NCI-H446 (cell line): ENCODE data around the gene ZC3H13.
"Not testable (repeated sequence)": the region's sequence is repeated elsewhere in the genome, so short reads cannot be mapped to it uniquely, and the experiment has no call there.

Experiments
- DNase-seq, 2 experiments: peaks; one replicate each; lab custom pipeline; 2025; lab: John Stamatoyannopoulos, UW

ZC3H13 gene

DNA sequence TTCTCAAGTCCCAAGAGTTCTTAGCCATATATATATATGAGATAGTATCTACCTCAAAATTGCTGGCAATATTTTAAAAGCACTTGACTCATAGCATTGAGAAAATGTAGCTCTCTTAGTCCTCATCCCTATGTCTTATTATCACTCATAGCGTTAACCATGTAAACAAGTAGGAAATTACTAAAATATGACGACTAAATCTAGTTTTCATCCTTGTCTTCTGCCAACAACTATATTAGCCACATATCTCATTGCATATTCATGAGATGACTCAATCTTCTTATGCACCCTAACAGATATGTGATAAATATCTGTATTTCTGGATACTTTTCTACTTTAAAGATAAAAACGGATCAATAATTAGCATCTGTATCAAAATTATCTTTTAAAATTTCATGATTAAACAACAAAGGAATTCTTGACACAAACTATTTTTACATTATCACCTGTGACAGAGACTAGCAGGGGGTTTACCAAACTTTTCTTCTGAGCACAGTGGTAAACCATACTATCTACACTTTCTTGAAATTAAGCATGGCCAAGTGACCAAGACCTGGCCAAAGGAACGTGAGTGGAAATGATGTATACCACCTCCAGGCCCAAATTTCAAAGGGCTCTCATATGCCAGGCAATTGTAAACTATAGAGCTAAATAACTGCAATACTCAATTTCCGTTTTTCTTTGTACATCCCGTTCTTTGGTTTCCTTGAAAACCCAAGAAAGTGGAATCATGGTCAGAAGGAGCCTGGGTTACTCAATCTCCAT is 45.7 kb downstream of the ZC3H13 start:
- DNase-seq: no peak

DNA sequence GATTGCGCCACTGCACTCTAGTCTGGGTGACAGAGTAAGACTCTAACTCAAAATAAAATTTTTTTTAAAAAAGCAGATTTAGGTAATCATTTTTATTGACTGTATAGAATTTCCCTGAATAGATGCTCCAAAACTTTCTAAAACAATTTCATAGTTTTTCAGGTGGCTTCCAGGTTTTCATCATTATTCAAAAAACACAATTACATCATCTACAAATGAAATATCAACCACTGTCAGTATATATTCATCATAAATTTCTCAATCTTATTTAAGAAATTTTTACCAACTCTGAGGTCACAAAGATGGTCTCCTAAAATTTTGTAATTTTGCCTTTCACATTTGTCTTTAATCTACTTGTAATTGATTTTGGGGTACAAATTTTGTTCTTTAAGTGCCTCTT is 48.1 kb downstream of the ZC3H13 start:
- no peak for DNase-seq

DNA sequence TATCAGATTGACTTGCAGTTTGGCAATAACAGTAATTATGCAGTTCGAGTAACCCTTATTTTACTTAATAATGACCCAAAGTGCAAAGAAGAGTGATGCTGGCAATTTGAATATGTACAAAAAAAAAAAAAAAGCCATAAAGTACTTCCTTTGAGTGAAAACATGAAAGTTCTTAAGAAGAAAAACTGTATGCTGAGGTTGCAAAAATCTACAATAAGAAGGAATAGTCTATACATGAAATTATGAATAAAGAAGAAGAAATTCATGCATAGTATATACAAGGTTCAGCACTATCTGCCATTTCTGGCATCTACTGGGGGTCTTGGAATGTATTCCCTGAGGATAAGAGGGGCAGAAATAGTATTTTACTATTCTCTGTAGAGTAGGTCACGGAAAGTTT is 55.9 kb downstream of the ZC3H13 start:
- DNase-seq: no peak

DNA sequence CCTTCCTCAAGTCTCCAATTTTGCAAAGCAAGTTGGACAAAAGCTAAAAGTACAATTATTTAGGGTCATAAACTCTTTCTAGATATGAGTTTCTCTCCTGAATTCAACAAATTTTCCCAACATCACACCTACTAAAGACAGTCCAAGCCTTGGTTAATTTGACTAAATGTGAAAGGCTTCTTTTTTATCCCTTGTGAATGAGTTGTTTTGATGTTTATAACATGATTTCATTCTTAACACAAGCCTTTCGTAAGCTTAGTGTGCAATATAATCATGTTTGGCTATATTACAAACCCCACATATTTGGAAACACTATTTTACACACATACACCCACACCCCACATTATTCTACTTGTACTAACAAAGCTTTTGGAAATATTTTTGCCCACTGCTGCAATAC is 57.3 kb downstream of the ZC3H13 start:
- no peak for DNase-seq

DNA sequence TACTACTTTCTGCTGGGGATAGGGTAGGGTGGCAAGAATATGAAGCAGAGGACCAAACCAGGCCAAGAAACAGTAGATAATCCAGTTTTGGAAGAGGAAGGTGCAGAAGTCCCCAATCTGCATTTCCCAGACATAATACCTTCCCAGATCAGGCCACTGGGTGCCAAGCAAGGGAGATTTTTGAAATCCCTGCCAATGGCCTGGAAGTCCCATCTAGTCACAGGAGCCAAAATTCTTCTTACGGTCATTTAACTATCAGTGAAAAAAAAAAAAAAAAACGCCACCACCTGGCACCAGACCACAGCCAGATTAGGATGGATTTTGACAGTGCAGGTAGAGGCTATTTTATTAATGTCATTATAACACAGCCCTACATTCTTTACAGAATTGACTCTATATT is 57.8 kb downstream of the ZC3H13 start:
- DNase-seq: peak in 1 of 2 experiments; percentile 17

DNA sequence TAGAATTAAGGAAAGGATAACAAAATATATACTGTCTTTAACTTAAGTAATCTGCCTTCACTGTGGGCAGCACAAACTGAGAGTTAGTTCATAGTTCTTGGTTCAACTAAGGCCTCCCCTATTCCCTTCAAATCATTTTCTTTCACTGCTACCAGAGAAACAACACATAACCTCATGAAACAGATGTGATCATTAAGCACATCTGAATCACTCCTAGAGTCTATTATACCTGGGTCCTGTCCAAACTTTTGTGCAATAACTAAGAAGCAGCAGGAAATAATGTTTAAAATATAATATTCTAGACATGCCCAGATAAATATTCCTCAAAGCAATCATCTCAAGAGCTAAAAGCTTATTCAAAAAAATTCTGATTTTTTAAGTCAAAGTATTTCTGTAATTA is 62.9 kb downstream of the ZC3H13 start:
- DNase-seq: no peak

DNA sequence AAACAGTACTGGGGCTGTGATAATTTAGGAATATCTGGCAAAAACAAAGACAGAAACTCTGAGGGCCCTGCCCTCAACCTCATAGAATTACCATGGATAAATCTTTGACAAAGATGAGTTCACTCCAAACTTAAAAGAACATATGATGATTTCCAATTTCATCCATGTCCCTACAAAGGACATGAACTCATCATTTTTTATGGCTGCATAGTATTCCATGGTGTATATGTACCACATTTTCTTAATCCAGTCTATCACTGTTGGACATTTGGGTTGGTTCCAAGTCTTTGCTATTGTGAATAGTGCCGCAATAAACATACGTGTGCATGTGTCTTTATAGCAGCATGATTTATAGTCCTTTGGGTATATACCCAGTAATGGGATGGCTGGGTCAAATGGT is 71.4 kb downstream of the ZC3H13 start:
- not testable (repeated sequence) for DNase-seq

DNA sequence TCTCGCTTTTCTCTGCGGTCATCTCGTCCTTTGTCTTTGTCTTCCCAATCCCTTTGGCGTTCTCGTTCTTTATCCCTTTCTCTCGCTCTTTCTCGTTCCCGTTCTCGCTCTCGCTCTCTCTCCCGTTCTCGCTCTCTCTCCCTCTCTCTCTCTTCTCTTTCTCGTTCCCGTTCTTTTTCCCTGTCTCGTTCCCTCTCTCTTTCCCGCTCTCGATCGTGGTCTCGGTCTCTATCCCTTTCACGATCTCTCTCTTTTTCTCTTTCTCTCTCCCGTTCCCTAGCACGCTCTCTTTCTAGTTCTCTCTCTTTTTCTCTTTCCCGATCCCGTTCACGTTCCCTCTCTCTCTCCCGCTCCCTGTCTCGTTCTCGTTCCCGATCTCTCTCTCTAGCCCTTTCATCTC is 77.2 kb downstream of the ZC3H13 start:
- DNase-seq: no peak

DNA sequence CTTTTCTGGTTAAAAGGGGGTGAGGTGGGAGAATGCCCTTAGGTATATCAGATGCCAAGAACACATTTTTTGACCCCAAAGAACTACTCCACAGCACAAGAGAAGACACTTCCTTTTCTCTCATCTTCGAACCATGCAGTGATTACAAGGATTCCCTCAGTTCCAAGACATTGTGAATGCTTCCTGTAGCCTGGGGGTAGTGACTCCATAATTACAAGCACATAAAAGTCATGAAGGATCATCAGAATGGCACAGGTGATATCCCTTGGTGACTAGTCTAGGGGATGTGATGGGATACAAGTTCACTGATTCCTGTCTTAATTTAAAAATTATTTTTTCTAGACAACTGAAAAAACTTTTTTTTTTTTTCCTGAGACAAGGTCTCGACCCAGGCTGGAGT is 78.0 kb downstream of the ZC3H13 start:
- DNase-seq: no peak

DNA sequence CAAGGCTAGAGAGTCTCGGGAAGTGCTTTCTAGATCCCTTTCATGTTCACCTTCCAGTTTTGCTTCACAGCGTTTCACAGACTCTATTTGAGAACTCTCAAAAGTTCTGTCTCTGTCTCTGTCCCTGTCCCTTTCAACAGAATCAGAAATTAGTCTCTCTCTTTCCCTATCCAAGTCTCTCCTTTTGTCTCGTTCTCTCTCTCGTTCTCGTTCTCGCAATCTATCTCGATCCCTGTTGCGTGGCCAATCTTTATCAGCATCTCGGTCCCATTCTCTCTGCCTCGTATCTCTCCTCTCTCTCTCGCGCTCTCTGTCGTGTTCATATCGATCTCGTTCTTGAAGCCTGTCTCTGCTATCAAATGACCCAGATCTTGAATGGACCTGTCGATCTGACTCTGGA is 85.0 kb downstream of the ZC3H13 start:
- DNase-seq: no peak

DNA sequence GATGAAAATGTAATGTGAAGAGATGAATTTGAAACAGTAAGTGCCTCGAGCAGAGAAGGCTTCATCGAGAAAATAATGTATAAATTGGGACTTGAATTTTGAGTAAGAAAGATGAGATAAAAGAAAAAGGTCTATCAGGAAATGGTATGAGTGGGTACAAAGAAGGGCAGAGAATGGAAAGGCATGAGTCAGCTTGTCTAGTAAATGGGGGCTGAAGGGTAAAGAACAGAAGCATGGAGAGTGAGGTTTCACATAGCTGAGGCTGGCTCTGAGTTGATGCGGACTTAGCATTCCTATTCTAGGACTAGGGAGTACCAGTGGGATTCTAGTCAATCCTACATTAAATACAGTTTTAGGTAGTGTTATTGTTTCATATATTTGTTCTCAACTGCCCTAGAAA is 85.8 kb downstream of the ZC3H13 start:
- DNase-seq: no peak

DNA sequence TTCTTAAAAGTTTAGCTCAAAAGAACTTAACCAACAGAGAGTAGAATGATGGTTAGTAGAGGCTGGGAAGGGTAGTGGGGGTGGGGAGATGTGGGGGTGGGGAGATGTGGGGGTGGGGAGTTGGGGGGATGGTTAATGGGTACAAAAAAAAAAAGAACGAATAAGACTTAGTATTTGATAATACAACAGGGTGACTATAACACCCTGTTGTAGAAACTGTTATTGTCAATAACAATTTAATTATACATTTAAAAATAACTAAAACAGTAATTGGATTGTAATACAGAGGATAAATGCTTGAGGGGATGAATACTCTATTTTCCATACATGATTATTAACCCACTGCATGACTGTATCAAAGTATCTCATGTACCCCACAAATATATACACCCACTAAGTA is 91.1 kb downstream of the ZC3H13 start:
- DNase-seq: no peak

DNA sequence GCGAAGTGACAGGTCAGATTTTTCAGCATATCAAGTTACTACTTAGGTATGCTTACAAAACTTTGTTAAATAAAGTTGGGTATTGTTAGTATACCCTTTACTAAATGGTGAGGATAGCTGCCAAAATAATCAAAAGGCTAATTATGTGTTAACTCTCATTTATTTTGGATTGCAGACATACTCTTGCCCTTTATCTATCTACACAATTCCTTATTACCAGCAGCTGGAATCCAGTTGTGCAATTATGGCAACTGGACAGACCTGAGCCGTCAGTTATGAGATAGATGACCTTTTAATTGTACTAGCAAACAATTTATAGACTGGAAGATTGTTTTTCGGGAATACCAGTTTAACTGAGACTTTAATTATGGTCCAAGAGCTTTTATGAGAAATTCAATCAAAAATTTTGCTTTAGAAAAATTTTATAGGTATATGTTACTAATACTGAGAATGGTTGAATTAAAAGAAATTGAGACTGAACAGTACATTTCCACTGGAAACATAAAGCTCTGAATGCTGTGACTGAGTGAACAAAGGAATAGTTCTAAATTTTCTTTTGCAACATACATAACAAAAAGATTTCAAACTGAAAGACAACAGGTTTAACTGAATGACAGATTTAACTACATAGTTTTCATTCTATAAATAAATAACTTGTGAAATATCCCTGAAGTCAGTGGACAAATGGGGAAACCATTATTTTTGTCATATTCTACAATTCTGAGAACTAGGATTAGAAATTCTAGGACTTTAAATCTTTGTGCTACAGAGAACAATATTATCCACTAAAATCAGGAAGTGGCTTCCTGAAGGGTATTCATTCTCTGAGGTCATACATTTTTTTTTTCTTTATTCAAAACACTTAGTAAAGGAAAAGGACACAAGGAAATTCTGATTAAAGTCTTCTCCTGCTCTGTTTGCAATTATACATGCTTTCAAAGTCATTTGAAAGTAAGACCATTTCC is 97.4 kb downstream of the ZC3H13 start:
- DNase-seq: no peak

DNA sequence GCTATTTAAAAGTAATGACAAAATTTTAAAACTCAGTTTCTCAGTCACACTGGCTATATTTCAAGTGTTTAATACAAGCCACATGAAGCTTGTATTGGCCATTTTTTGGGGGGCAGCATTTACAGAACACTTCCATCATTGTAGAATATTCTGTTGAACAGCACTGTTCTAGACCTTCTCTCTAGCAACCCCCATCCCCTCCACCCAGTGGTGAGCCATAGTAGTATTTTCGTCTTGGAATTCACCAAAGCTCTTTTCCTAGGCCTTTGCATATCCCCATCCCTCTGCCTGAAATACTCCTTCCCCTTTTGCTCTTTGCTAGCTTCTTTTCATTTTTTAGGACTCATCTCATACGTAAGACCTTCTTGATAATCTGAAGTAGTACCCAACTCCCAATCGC is 99.5 kb downstream of the ZC3H13 start:
- DNase-seq: no peak

DNA sequence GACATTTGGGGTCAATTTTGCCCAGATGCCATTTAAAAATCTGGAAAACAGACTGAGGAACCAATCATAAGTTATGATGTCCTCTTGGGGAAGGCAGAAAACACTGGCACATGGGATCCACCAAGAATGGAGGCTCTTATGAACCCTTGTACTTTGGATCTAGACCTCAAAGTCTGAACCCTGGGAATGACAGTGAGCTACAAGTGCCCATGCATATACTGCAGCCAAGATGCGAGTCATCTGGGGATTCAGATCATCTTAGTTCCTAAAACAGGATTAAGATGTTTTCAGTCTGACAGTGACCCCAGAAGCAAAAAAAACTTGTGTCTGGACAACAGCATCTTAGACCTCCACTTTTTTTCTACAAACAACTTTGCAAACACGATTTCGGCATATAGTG is 100.8 kb downstream of the ZC3H13 start:
- DNase-seq: no peak

DNA sequence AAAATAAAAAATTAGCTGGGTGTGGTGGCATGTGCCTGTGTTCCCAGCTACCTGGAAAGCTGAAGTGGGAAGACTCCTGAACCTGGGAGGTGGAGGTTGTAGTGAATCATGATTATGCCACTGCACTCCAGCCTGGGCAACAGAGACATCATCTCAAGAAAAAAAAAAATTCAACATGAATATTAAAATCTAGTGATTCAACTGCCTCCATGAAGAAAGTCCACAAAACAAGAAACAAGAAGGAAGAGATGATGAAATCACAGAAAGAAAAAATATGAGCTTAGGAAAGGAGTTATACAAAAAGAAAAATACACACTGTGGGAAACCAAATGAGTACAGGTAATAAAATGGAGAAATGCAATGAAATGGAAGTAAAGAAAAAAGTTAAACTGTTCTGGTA is 101.4 kb downstream of the ZC3H13 start:
- no peak for DNase-seq

DNA sequence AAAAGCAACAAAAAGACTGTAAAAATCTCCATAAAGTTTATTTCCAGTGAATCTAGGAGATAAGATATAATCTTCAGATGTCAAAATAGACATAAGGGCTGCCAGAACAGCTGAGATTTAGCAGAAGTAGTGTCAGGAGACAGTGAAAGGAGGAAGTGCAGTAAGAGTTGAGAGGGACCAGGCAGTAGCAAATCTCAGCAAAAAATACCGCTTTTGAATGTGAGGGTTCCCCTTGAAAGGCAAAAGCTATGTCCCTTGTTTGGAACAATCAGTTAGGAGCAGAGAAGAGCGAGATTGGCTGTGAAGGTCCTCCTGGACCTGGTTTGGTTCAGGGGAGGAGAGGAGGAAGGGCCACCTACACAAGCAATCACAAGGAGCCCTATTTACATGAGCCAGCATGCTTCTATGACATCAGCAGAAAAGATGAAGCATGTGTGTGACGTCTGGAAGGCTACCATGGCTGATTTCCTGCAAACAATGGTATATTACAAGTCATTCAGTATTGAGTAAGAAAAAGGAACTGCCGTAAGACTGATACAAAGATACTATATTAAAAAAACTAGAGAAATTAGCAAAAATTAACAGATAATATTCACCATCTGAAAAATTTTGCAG is 102.1 kb downstream of the ZC3H13 start:
- DNase-seq: no peak

DNA sequence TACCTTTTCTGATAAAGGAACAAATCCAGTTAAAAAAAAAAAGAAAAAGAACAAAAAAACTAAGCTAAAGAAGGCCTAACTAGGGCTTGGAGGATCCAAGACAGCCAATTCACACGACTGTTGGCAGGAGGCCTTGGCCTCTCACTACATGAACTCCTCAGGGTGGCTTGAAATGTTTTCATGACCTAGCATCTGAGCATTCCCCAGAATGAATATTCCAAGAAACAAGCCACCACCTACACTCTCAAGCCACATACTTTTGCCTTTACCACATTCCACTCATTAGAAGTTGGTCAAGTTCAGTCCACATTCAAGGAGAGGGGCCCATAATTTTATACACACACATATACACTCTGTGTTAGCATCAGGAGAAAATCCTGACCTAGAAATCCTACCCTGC is 103.4 kb downstream of the ZC3H13 start:
- no peak for DNase-seq

DNA sequence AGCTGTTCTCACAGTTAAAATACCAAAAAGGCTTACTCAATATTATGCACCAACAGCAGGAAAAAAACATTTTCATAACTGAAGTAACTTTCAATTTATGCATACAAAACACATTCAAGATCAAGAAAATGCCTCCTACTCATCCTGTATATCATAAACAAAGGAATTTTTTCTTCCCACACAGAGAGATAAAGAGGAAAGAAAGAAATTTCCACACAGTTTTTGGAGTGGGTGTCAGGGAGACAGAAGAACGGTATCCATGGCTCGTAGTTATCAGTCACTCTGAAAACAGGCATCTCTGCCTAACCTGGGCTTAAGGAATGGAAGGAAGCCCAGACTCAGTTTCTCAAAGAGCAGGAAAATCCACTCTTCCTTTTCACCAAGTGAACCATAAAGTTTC is 108.6 kb downstream of the ZC3H13 start:
- no peak for DNase-seq

DNA sequence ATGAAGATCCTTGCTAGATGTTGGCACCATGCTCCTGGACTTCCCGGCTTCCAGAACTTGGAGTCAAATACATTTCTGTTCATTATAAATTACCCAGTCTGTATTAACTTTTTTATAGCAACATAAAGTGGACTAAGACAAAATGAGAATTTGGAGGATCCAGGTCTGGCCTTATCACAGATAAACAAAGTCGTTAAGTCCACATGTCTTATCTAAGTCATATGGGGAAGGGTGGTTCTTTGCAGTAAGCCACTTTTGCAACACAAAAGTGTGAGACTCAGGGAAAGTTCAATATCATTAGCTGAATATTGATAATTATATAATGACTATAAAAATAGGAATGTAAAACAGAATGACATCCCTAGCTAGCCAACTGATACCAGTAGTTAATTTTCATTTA is 109.4 kb downstream of the ZC3H13 start:
- no peak for DNase-seq

DNA sequence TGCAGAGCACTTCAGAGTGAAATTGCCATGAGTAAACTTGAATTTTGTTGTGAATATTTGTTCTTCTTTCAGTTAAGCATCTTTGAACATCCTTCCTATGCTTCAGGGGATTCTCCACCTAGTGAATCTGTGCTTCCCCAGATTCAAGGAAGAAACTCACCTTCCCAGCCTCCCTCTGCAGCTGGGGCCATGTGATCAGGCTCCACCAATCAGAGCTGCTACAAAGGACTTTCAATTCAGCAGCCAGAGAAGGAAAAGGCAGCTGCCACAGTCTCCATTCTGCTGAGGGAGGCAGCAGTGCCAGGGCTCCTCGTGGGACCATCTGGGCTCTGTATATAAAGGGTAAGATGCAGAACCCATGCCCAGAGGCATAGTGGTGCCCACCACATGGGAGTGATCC is 111.3 kb downstream of the ZC3H13 start:
- peak in 1 of 2 experiments; percentile 29 for DNase-seq

DNA sequence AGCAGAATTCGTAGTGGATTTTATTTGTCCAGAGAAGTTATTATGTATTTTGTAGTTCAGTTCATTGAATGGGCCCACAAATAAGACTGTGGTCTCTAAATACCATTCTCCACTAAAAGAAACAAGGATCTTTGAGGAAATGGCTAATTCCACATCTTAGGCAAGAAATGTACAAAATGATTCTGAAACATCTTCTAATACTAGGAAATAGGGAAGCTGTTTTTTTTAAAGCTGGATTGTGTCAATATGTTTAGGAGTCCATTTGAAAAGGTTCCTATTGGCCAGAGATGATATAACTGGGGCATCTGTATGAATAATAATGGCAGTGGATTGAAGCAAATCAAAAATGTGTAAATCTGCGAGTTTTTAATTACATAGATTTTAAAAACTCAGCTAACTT is 112.5 kb downstream of the ZC3H13 start:
- no peak for DNase-seq

DNA sequence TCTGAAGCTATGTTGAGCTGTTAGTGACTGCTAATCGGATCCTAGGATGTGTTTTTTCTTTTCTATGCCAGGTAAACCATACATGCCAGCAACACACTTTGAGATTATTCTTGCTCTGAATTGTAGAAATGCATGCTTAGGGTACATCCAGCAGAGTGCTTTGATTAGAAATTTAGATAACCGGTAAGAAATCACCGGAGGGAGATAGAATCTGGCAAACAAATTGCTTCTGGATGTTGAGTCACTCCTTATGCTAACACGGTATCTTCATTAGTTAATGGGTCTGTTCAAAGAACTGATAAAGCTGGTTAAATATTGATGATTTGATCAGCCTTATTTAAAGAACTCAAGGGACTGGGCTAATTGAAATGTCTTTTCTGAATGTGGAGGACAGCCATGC is 115.9 kb downstream of the ZC3H13 start:
- no peak for DNase-seq
